DND-41 (cell line): ENCODE results near the gene CA5B.
"Not testable (repeated sequence)": the region's sequence is repeated elsewhere in the genome, so short reads cannot be mapped to it uniquely, and the experiment has no call there.

Experiments used
- EZH2 ChIP-seq: IDR thresholded peaks from 3 replicates; pipeline ENCODE4 v1.6.1; 2012; ENCODE audit warnings: borderline replicate concordance, low read depth, mild to moderate bottlenecking, moderate library complexity, low read length, inconsistent platforms; ENCODE audit not compliant: severe bottlenecking
- TF ChIP-seq, protein P1 (sequence below): IDR thresholded peaks from 2 replicates; pipeline ENCODE4 v1.5.1; 2012; ENCODE audit warnings: borderline replicate concordance, low read length, moderate library complexity, mild to moderate bottlenecking; ENCODE audit not compliant: poor library complexity, severe bottlenecking; ENCODE audit errors: extremely low read depth

DNA sequence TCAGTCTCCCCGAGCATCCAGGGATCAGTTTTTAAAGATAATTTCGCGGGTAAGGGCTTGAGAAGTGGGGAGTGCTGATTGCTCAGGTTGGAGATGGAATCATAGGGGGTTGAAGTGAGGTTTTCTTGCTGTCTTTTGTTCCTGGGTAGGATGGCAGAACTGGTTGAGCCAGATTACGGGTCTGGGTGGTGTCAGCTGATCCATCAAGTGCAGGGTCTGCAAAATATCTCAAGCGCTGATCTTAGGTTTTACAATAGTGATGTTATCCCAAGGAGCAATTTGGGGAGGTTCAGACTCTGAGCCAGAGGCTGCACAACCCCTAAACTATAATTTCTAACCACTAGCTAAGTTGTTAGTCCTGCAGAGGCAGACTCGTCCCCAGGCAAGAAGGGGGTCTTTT is 8.6 kb downstream of the CA5B start:
- TF ChIP-seq, protein P1, sequence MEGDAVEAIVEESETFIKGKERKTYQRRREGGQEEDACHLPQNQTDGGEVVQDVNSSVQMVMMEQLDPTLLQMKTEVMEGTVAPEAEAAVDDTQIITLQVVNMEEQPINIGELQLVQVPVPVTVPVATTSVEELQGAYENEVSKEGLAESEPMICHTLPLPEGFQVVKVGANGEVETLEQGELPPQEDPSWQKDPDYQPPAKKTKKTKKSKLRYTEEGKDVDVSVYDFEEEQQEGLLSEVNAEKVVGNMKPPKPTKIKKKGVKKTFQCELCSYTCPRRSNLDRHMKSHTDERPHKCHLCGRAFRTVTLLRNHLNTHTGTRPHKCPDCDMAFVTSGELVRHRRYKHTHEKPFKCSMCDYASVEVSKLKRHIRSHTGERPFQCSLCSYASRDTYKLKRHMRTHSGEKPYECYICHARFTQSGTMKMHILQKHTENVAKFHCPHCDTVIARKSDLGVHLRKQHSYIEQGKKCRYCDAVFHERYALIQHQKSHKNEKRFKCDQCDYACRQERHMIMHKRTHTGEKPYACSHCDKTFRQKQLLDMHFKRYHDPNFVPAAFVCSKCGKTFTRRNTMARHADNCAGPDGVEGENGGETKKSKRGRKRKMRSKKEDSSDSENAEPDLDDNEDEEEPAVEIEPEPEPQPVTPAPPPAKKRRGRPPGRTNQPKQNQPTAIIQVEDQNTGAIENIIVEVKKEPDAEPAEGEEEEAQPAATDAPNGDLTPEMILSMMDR, result not testable (repeated sequence)
- TF ChIP-seq EZH2, result not testable (repeated sequence)
